VCaP (cell line): ENCODE data around the gene RIN2.

Experiments used
- H3K27ac ChIP-seq: fragments of 450-650 bp; 2 replicates; pipeline ENCODE4 v1.5.1; 2017
- TF ChIP-seq, protein P1 (sequence below): fragments of 450-650 bp; conservative IDR thresholded peaks from 2 replicates; pipeline ENCODE4 v1.5.1; 2017; ENCODE audit warnings: mild to moderate bottlenecking, moderate library complexity

RIN2 gene

DNA sequence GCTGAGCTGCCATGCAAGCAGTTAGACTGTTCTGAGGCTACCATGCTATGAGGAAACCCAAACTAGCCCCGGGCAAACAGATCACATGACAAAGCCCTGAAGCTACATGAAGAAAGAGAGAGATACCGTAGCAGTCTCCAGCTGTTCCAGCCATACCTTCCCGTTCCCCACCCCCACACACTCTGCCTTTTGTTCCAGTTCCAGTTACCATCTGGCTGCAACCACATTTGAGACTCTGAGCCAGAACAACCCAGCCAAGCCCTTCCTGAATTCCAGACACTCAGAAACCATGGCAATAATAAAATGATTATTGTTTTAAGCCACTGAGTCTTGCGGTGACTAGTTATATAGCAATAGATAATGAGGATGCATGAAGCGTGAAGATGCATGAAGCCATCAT is 28.3 kb downstream of the RIN2 start:
- H3K27ac ChIP-seq: peak overlapping the region; percentile 90; the same call in 1 of the 2 replicates
- TF ChIP-seq, protein P1, sequence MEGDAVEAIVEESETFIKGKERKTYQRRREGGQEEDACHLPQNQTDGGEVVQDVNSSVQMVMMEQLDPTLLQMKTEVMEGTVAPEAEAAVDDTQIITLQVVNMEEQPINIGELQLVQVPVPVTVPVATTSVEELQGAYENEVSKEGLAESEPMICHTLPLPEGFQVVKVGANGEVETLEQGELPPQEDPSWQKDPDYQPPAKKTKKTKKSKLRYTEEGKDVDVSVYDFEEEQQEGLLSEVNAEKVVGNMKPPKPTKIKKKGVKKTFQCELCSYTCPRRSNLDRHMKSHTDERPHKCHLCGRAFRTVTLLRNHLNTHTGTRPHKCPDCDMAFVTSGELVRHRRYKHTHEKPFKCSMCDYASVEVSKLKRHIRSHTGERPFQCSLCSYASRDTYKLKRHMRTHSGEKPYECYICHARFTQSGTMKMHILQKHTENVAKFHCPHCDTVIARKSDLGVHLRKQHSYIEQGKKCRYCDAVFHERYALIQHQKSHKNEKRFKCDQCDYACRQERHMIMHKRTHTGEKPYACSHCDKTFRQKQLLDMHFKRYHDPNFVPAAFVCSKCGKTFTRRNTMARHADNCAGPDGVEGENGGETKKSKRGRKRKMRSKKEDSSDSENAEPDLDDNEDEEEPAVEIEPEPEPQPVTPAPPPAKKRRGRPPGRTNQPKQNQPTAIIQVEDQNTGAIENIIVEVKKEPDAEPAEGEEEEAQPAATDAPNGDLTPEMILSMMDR: no peak

DNA sequence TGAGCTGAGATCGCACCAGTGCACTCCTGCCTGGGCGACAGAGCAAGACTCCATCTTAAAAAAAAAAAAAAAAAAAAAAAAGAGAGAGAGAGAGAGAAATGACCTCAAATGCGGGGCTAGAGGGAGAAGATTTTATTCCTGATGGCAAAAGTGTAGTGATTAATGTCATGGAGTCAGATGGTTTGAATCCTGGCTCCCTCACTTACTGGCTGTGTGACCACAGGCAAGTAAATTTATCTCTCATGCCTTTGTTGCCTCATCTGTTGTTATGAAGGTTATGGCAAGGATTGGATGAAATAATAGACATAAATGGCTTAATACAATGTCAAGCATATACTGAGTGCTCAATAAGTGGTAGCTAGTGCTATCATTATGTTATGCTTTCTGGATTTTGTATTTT is 29.3 kb downstream of the RIN2 start:
- TF ChIP-seq, protein P1: no peak
- no peak overlapping the region for H3K27ac ChIP-seq

- TF ChIP-seq, protein P1: 0 out of 2 replicates have a peak, but pooled peaks have one; percentile 4
- H3K27ac ChIP-seq: no peak overlapping the region
Measured at GRCh38 chr20:19789009-19789408, 31.0 kb downstream of the RIN2 start.

DNA sequence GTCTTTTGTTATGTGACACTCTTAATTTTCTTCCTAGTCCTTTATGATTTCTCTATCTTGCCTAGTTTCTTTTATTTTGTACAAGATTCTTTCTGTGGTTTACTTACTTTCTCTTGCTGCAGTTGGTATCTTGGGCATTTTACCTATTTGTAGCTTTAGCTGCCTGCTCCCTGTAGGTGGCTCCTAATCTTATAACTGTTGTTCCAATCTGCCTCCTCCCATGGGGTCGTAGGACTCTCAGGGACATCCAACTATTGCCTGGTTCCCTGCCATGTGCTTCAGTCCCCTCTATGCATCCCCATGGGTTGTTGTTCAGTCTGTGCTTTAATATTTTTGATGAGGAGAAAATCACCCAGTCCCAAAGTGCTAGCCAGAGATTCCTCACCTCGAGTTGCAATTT is 31.4 kb downstream of the RIN2 start:
- no peak overlapping the region for H3K27ac ChIP-seq
- TF ChIP-seq, protein P1: no peak

- TF ChIP-seq, protein P1: no peak
- H3K27ac ChIP-seq: no peak overlapping the region
Measured at GRCh38 chr20:19791887-19792286, 33.8 kb downstream of the RIN2 start.

DNA sequence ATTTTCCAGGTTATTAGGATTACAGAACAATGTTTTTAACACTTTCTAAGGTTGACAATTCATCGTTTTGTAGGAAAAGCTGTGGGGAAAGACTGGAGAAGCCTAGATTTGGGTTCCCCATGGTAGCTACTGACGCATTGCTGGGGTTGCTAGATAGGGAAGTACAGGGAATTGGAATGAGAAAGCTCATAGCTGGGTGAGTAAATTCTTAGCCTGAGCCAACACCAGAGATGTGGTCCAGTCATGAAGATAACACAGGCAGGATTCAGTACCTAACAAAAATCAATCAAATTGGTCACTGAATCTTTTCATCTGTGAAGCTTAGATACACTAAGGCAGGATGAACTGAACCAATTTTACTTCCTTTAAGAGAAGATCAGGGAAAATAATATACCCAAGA is 35.7 kb downstream of the RIN2 start:
- TF ChIP-seq, protein P1: no peak
- H3K27ac ChIP-seq: no peak overlapping the region

DNA sequence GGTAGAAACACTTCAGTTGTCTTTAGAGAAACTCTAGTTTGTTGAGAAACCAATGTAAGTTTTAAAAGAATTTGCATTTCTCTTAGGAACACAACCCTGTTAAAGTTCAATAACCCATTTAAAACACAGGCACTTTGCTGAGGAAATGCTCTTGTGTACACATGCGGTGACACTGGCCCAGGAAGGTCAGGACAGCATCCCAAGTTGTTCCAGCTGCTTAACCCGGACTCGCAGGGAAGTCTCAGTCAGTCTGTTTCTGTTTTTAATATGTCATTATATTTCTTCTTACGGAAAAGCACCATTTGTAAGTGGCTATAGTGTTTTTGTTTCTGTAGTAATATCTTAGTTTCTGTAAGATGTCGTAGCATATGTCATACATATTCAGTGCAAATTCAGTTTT is 36.9 kb downstream of the RIN2 start:
- TF ChIP-seq, protein P1: no peak
- H3K27ac ChIP-seq: peak overlapping the region; percentile 22

DNA sequence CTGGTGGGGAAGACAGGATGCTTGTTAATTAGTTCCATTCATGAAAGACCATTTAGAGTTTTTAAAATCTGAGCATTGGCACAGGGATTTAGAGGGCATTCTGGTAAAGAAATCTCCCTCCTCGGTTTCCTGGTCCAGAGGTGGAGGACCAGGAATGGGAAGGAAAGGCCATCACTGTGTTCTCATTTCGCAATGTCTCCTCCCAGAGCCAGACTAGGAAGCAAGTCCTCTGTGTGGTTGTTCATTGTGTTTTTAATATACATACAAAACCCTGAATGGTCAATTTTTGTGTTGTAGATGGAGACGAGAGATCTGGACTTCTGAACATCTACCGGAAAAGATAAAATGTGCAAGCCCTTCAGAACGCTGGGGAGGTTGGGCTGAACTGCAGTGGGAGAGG is 41.3 kb downstream of the RIN2 start:
- H3K27ac ChIP-seq: no peak overlapping the region

More for the DNA sequence above, 41.3 kb downstream of the RIN2 start:
- TF ChIP-seq, protein P1: no peak
